Activated CD4-positive, alpha-beta T cell treated with anti-CD3 and anti-CD28 coated beads, Interleukin-2, Interleukin-4, amounts not matched to agents 100 ng/mL and 50 ng/mL, durations not matched to agents 16 hours and 8 hours (primary cell): ENCODE measurements around the gene WDFY4.

ENCODE experiments used
- DNase-seq: peaks from one replicate; pipeline ENCODE4 v3.0.0-alpha.2; 2020; ENCODE audit warnings: low spot score

WDFY4 gene

GRCh38 chr10:48774416-48775205 is 89.9 kb downstream of the WDFY4 start:
- DNase-seq, result no peak

GRCh38 chr10:48775206-48775517 is 90.5 kb downstream of the WDFY4 start:
- no peak for DNase-seq

- no peak for DNase-seq
These were observed 91.4 kb downstream of the WDFY4 start for GRCh38 chr10:48776005-48776522.

- DNase-seq, result no peak
These were observed 91.9 kb downstream of the WDFY4 start for GRCh38 chr10:48776528-48776927.

GRCh38 chr10:48777110-48777509 is 92.4 kb downstream of the WDFY4 start:
- no peak for DNase-seq

- no peak for DNase-seq
These were observed 93.7 kb downstream of the WDFY4 start for GRCh38 chr10:48778193-48778857.

- no peak for DNase-seq
These were observed 94.4 kb downstream of the WDFY4 start for GRCh38 chr10:48779077-48779476.

- no peak for DNase-seq
These were observed 95.0 kb downstream of the WDFY4 start for GRCh38 chr10:48779546-48780152.

GRCh38 chr10:48780341-48780740 is 95.7 kb downstream of the WDFY4 start:
- no peak for DNase-seq

GRCh38 chr10:48782386-48782785 is 97.7 kb downstream of the WDFY4 start:
- no peak for DNase-seq

GRCh38 chr10:48784031-48784430 is 99.4 kb downstream of the WDFY4 start:
- DNase-seq, result no peak

- no peak for DNase-seq
These were observed 101.1 kb downstream of the WDFY4 start for GRCh38 chr10:48785796-48786195.

- no peak for DNase-seq
These were observed 102.1 kb downstream of the WDFY4 start for GRCh38 chr10:48786606-48787282.

- DNase-seq, result no peak
These were observed 103.9 kb downstream of the WDFY4 start for GRCh38 chr10:48788554-48788953.

GRCh38 chr10:48789486-48790456 is 105.1 kb downstream of the WDFY4 start:
- no peak for DNase-seq

GRCh38 chr10:48790457-48791044 is 105.9 kb downstream of the WDFY4 start:
- no peak for DNase-seq

- DNase-seq, result no peak
These were observed 106.7 kb downstream of the WDFY4 start for GRCh38 chr10:48791267-48791928.

- no peak for DNase-seq
These were observed 107.4 kb downstream of the WDFY4 start for GRCh38 chr10:48792121-48792520.

- DNase-seq, result no peak
These were observed 108.0 kb downstream of the WDFY4 start for GRCh38 chr10:48792687-48793096.

- DNase-seq, result no peak
These were observed 109.4 kb downstream of the WDFY4 start for GRCh38 chr10:48794074-48794473.
